Sigmoid colon (tissue), 7 donors: ENCODE data around the gene ADAMTS17. TPM values are rescaled to one million over a fixed set of nuclear protein-coding genes. Genes with fewer than 3 reads are reported as not detected.

Experiments
- DNase-seq: peaks from one replicate; pipeline ENCODE4 v3.0.0-alpha.2; 2019
- H3K27ac ChIP-seq, 4 donors: fragments of 200-600 bp; sonication (generic); one replicate each; pipeline ENCODE4 v1.5.1; 2016 to 2019; ENCODE audit warnings: mild to moderate bottlenecking in 1 of 4
- H3K27me3 ChIP-seq, 3 donors: fragments of 200-600 bp; sonication (generic); one replicate each; pipeline ENCODE4 v1.5.1; 2019; ENCODE audit warnings: mild to moderate bottlenecking in 1 of 3
- H3K36me3 ChIP-seq, 4 donors: fragments of 200-600 bp; sonication (generic); one replicate each; pipeline ENCODE4 v1.5.1; 2016 to 2019
- H3K4me1 ChIP-seq, 4 donors: fragments of 200-600 bp; sonication (generic); one replicate each; pipeline ENCODE4 v1.5.1; 2017 to 2019
- H3K4me3 ChIP-seq, 4 donors: fragments of 200-600 bp; sonication (generic); one replicate each; pipeline ENCODE4 v1.5.1; 2017 to 2019; ENCODE audit warnings: mild to moderate bottlenecking in 2 of 4, moderate library complexity in 1 of 4
- H3K9me3 ChIP-seq, 4 donors: fragments of 200-600 bp in 3 of 4; sonication (generic) in 3 of 4; one replicate each; pipeline versions ENCODE4 v1.5.1 to v1.6.1; 2013 to 2019
- EP300 ChIP-seq, 4 donors: sonication (generic); formaldehyde crosslinking; IDR thresholded peaks; one replicate each; pipeline ENCODE4 v1.6.1; 2017; ENCODE audit warnings: antibody characterized with exemption in 4 of 4
- POLR2A ChIP-seq, 2 donors: fragments of 450-650 bp; IDR thresholded peaks; one replicate each; pipeline ENCODE4 v1.6.1; 2016; ENCODE audit warnings: antibody characterized with exemption in 2 of 2, mild to moderate bottlenecking in 2 of 2, moderate library complexity in 2 of 2
- POLR2AphosphoS5 ChIP-seq, 4 donors: sonication (generic); formaldehyde crosslinking; IDR thresholded peaks; one replicate each; pipeline ENCODE4 v1.6.1; 2017; ENCODE audit warnings: antibody characterized with exemption in 4 of 4
- WGBS, 2 donors: extraction: QIAGEN DNeasy Blood & Tissue Kit; methylation state at CpG; one replicate each; pipeline ENCODE4 v1.1.7; 2013; 5-methylcytosine and 5-hydroxymethylcytosine counted together
- intact Hi-C: fragments of 100-400 bp; cut with DNase I; formaldehyde crosslinking; loops from one replicate; pipeline ENCODE4 v1.15.1; 2023
- polyA plus RNA-seq, 3 donors: library from polyadenylated mRNA; stranded (reverse); fragments of 200-250 nt; gene quantifications; one replicate each; pipeline ENCODE4 v1.2.3, GENCODE V29; 2013
- total RNA-seq, 4 donors: library from RNA; depleted of rRNA; stranded (reverse); fragments of >200 nt; gene quantifications; one replicate each; pipeline ENCODE4 v1.1.0, GENCODE V29; 2016
- TF ChIP-seq, protein P1 (sequence below), 4 experiments: fragments of 450-650 bp in 3 of 4; fragments of 200-600 bp in 1 of 4; IDR thresholded peaks; one replicate each; pipeline ENCODE4 v1.5.1; 2016 to 2019; ENCODE audit warnings: antibody characterized with exemption in 4 of 4, mild to moderate bottlenecking in 3 of 4, moderate library complexity in 2 of 4
- donor health status: healthy with polysubstance abuse.
- donor health status: Bipolar disorder and iron deficiency.
- donor health status: healthy.

Gene ADAMTS17
- total and polyA plus RNA-seq, 7 donors, result 0.46 to 3.6 (median 1.2) TPM

DNA sequence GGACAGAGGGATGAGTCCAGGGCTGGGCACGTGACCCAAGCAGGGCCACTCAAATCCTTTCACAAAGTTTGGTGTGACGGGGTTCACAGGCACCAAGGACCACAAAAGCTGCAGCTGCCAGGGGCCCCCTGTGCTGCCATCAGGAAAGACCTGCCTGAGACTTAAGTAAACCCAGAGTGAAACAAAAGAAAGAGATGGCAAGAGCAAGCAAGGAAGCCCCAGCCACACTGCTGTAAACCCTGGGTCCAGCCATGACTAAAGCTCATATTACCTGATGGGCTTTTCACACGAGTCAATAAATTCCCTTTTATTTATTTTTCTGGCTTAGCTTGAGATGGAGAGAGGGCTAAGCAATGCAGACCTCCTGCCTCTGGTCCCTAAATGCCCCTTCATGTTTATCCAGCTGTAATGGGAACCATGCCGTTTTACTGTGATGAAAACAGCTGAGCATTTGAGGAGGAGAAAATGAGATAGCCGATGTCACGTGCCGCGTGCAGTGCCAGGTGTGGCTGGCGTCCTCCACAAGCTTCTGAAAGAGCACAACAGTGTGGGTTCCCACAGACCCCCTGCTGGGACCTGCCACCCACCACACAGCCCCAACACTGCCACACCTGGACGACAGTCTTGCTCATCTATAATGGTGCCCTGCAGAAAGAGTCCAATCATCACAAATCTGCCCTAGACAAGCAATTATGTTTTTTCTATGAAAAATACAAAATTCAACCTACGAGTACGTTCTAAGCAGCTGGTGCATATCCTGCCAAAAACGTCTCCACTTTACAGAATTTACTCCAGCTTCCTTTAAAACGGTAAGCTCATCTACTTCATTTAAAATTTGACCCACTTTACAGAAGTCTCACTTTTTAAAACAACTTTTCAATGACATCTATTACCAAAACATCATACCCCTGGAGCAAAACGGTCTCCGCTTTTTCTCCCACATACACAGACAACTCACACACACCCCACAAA lies 34.2 kb downstream of the ADAMTS17 start:
- Histone ChIP-seq H3K9me3 (no peaks in the 10 kb centered on the region), H3K4me1 (peaks cover 0 to 42% (median 39%) of the 10 kb centered on the region in 4 donors), H3K27me3 (no peaks in the 10 kb centered on the region), H3K36me3 (no peaks in the 10 kb centered on the region), H3K4me3 (peak overlapping the region in 1 of 4 donors; percentile 5), H3K27ac (peak overlapping the region; percentile 68 to 74 (median 68))
- no peak for DNase-seq
- 76 to 84% methylated on average over 16 of the region's 16 CpGs for WGBS, 2 donors
- no peak for TF ChIP-seq POLR2A (IDR thresholded peaks at IDR 0.05)
- TF ChIP-seq EP300 (IDR thresholded peaks at IDR 0.05), result no peak
- TF ChIP-seq, protein P1, sequence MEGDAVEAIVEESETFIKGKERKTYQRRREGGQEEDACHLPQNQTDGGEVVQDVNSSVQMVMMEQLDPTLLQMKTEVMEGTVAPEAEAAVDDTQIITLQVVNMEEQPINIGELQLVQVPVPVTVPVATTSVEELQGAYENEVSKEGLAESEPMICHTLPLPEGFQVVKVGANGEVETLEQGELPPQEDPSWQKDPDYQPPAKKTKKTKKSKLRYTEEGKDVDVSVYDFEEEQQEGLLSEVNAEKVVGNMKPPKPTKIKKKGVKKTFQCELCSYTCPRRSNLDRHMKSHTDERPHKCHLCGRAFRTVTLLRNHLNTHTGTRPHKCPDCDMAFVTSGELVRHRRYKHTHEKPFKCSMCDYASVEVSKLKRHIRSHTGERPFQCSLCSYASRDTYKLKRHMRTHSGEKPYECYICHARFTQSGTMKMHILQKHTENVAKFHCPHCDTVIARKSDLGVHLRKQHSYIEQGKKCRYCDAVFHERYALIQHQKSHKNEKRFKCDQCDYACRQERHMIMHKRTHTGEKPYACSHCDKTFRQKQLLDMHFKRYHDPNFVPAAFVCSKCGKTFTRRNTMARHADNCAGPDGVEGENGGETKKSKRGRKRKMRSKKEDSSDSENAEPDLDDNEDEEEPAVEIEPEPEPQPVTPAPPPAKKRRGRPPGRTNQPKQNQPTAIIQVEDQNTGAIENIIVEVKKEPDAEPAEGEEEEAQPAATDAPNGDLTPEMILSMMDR (IDR thresholded peaks at IDR 0.05), result no peak
- TF ChIP-seq POLR2AphosphoS5 (IDR thresholded peaks at IDR 0.05), result no peak
- intact Hi-C loops, result no loop called here

GRCh38 chr15:100306098-100306497 lies 35.7 kb downstream of the ADAMTS17 start:
- WGBS, 2 donors, result 94 to 95% methylated on average over 8 of the region's 8 CpGs
- H3K4me3 ChIP-seq, result no peak overlapping the region
- intact Hi-C loops, result no loop called here
- TF ChIP-seq, protein P1 (IDR thresholded peaks at IDR 0.05), result no peak
- TF ChIP-seq EP300 (IDR thresholded peaks at IDR 0.05) (no peak), POLR2AphosphoS5 (IDR thresholded peaks at IDR 0.05) (no peak), POLR2A (IDR thresholded peaks at IDR 0.05) (no peak)
- DNase-seq, result no peak
- peaks cover 0 to 40% (median 34%) of the 10 kb centered on the region in 4 donors for H3K4me1 ChIP-seq
- no peak overlapping the region for H3K27ac ChIP-seq
- H3K36me3 ChIP-seq, result no peaks in the 10 kb centered on the region
- no peaks in the 10 kb centered on the region for H3K27me3 ChIP-seq
- H3K9me3 ChIP-seq, result no peaks in the 10 kb centered on the region

- no peak for DNase-seq
- Histone ChIP-seq H3K9me3 (peaks cover 0 to 3% (median 0%) of the 10 kb centered on the region in 4 donors), H3K4me1 (no peaks in the 10 kb centered on the region), H3K4me3 (no peak overlapping the region), H3K27ac (no peak overlapping the region), H3K36me3 (no peaks in the 10 kb centered on the region), H3K27me3 (no peaks in the 10 kb centered on the region)
- WGBS, 2 donors, result 13 to 68% methylated on average over 2 of the region's 2 CpGs
- intact Hi-C loops, result no loop called here
- TF ChIP-seq, protein P1 (IDR thresholded peaks at IDR 0.05), result no peak
- TF ChIP-seq POLR2AphosphoS5 (IDR thresholded peaks at IDR 0.05) (no peak), EP300 (IDR thresholded peaks at IDR 0.05) (no peak), POLR2A (IDR thresholded peaks at IDR 0.05) (no peak)
Measured at GRCh38 chr15:100301910-100302431, 39.8 kb downstream of the ADAMTS17 start.

- 83 to 93% methylated on average over 7 of the region's 7 CpGs for WGBS, 2 donors
- Histone ChIP-seq H3K4me1 (no peaks in the 10 kb centered on the region), H3K27ac (no peak overlapping the region), H3K9me3 (peaks cover 0 to 3% (median 0%) of the 10 kb centered on the region in 4 donors), H3K4me3 (no peak overlapping the region), H3K27me3 (no peaks in the 10 kb centered on the region), H3K36me3 (no peaks in the 10 kb centered on the region)
- DNase-seq, result no peak
- TF ChIP-seq, protein P1 (IDR thresholded peaks at IDR 0.05), result no peak
- TF ChIP-seq EP300 (IDR thresholded peaks at IDR 0.05) (no peak), POLR2A (IDR thresholded peaks at IDR 0.05) (no peak), POLR2AphosphoS5 (IDR thresholded peaks at IDR 0.05) (no peak)
- intact Hi-C loops, result no loop called here
Measured at GRCh38 chr15:100298257-100298656, 43.5 kb downstream of the ADAMTS17 start.
